ENCODE results near the gene THOC6.

Gene THOC6

DNA sequence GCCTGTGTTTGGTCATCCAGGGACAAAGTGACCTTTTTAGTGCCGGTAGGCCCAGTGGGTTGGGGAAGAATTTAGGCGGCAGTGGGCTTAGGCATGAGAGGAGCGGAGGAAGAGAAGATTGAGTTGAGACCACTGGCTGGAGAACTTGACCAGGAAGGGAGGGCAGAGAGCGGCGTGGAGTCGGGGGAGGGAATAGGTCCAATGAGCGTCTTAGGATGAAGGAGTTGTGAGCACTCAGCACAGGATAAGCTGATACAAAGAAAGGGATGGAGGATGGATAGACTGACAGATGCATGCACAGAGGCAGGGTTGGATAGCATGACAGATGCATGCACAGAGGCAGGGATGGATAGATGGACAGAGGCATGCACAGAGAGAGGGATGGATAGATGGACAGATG is 49.6 kb downstream of the THOC6 start:
- ChIA-PET POLR2A (no interaction called here), CTCF (no interaction called here)
- no peak overlapping the region for H3K27ac ChIP-seq (ENCODE audit: extremely low read depth, low read depth, low read length)
- TF ChIP-seq ZNF221 (tag by site-specific recombination; IDR thresholded peaks at IDR 0.05; ENCODE audit: borderline replicate concordance) (no peak), ZNF747 (tag by site-specific recombination; IDR thresholded peaks at IDR 0.05) (no peak), ZNF211 (tag by site-specific recombination; IDR thresholded peaks at IDR 0.05; ENCODE audit: low read depth) (no peak), ZNF146 (tag by site-specific recombination; IDR thresholded peaks at IDR 0.05) (no peak), ZNF311 (tag by site-specific recombination; IDR thresholded peaks at IDR 0.05; ENCODE audit: borderline replicate concordance) (no peak), ZNF266 (tag by site-specific recombination; IDR thresholded peaks at IDR 0.05; ENCODE audit: low read depth) (no peak), ZNF843 (tag by site-specific recombination; IDR thresholded peaks at IDR 0.05) (no peak), ZNF624 (tag by site-specific recombination; IDR thresholded peaks at IDR 0.05) (no peak)
- TF ChIP-seq, protein P1, sequence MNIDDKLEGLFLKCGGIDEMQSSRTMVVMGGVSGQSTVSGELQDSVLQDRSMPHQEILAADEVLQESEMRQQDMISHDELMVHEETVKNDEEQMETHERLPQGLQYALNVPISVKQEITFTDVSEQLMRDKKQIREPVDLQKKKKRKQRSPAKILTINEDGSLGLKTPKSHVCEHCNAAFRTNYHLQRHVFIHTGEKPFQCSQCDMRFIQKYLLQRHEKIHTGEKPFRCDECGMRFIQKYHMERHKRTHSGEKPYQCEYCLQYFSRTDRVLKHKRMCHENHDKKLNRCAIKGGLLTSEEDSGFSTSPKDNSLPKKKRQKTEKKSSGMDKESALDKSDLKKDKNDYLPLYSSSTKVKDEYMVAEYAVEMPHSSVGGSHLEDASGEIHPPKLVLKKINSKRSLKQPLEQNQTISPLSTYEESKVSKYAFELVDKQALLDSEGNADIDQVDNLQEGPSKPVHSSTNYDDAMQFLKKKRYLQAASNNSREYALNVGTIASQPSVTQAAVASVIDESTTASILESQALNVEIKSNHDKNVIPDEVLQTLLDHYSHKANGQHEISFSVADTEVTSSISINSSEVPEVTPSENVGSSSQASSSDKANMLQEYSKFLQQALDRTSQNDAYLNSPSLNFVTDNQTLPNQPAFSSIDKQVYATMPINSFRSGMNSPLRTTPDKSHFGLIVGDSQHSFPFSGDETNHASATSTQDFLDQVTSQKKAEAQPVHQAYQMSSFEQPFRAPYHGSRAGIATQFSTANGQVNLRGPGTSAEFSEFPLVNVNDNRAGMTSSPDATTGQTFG (tag by site-specific recombination; IDR thresholded peaks at IDR 0.05; ENCODE audit: borderline replicate concordance), result no peak
- TF ChIP-seq, protein P2, sequence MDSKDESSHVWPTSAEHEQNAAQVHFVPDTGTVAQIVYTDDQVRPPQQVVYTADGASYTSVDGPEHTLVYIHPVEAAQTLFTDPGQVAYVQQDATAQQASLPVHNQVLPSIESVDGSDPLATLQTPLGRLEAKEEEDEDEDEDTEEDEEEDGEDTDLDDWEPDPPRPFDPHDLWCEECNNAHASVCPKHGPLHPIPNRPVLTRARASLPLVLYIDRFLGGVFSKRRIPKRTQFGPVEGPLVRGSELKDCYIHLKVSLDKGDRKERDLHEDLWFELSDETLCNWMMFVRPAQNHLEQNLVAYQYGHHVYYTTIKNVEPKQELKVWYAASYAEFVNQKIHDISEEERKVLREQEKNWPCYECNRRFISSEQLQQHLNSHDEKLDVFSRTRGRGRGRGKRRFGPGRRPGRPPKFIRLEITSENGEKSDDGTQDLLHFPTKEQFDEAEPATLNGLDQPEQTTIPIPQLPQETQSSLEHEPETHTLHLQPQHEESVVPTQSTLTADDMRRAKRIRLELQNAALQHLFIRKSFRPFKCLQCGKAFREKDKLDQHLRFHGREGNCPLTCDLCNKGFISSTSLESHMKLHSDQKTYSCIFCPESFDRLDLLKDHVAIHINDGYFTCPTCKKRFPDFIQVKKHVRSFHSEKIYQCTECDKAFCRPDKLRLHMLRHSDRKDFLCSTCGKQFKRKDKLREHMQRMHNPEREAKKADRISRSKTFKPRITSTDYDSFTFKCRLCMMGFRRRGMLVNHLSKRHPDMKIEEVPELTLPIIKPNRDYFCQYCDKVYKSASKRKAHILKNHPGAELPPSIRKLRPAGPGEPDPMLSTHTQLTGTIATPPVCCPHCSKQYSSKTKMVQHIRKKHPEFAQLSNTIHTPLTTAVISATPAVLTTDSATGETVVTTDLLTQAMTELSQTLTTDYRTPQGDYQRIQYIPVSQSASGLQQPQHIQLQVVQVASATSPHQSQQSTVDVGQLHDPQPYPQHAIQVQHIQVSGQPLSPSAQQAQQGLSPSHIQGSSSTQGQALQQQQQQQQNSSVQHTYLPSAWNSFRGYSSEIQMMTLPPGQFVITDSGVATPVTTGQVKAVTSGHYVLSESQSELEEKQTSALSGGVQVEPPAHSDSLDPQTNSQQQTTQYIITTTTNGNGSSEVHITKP (tag by site-specific recombination; IDR thresholded peaks at IDR 0.05), result no peak
- no peaks in the 10 kb centered on the region for H3K36me3 ChIP-seq (ENCODE audit: control insufficient read depth in 2 of 2, insufficient read depth in 1 of 2, low read length in 2 of 2)
- H3K4me1 ChIP-seq (ENCODE audit: control insufficient read depth, insufficient read depth, low read length), result no peaks in the 10 kb centered on the region
- H3K4me3 ChIP-seq (ENCODE audit: low read depth, low read length), result no peak overlapping the region
- no peaks in the 10 kb centered on the region for H3K9me3 ChIP-seq (ENCODE audit: control insufficient read depth, insufficient read depth, low read depth, low read length)

DNA sequence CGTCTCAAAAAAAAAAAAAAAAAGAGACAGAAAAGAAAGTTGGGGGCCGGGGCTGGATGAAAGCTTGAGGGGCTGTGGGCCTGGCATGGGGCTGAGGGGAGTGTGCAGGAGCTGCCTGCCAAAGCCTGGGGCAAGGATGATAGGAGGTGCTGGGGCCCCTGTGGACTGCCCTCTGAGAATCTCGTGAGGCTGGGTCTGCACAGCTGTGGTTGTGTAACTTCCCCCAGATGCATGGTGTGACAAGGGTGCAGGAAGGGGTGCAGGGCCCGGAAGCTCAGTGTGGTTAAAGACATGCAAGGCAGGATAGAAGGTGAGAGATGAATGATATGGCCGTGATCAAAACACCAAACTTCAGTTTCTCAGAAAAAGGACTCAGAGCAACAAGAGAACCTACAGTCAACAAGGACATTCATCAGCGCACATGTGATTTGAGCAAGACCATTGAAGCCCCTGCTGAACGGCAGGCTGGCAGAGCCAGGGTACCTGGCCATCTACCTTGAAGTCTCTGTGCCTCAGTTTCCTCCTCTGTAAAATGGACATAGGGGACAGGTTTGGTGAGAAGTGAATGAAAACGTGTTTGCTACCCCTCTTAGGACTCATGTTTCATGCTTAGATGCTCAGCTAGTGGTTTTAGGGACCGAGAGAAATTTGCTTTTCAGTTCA is 51.2 kb downstream of the THOC6 start:
- Histone ChIP-seq H3K4me1 (ENCODE audit: control insufficient read depth, insufficient read depth, low read length) (no peaks in the 10 kb centered on the region), H3K36me3 (ENCODE audit: control insufficient read depth in 2 of 2, insufficient read depth in 1 of 2, low read length in 2 of 2) (no peaks in the 10 kb centered on the region), H3K9me3 (ENCODE audit: control insufficient read depth, insufficient read depth, low read depth, low read length) (no peaks in the 10 kb centered on the region), H3K4me3 (ENCODE audit: low read depth, low read length) (no peak overlapping the region), H3K27ac (ENCODE audit: extremely low read depth, low read depth, low read length) (no peak overlapping the region)
- no peak for TF ChIP-seq ZNF302 (tag by site-specific recombination; IDR thresholded peaks at IDR 0.05; ENCODE audit: low read depth)
- ChIA-PET POLR2A (interaction anchor here (1.1 kb wide), 1 partner anchor 54 kb away, joined by 4 read pairs; no protein-coding TSS in a partner anchor), CTCF (interaction anchor here (1.1 to 1.7 kb wide), 4 partner anchors 9 to 55 kb away, joined by 3 to 6 read pairs (median 3); no protein-coding TSS in a partner anchor)

DNA sequence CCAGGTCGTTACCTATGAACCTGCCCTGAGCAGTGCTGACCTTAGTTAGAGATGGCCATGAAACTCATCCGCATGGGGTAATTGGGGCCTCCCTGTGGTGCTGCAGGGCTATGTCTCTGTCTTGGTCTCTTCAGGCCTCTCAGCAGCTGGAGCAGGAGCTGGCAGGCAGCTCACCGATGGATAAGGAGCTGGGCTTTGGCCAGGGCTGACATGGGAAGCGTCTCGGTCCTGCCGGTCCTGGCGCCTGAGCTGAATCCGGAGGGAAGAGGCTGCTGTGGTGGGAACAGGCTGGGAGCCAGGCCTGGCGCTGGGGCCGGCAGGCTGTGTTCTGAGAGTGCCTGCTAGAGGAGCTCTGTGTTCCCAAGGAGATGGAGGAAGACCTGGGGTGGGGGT is 51.7 kb downstream of the THOC6 start:
- Histone ChIP-seq H3K4me3 (ENCODE audit: low read depth, low read length) (no peak overlapping the region), H3K36me3 (ENCODE audit: control insufficient read depth in 2 of 2, insufficient read depth in 1 of 2, low read length in 2 of 2) (no peaks in the 10 kb centered on the region), H3K27ac (ENCODE audit: extremely low read depth, low read depth, low read length) (no peak overlapping the region), H3K4me1 (ENCODE audit: control insufficient read depth, insufficient read depth, low read length) (no peaks in the 10 kb centered on the region), H3K9me3 (ENCODE audit: control insufficient read depth, insufficient read depth, low read depth, low read length) (no peaks in the 10 kb centered on the region)
- POLR2A ChIA-PET, result interaction anchor here (1.1 kb wide), 1 partner anchor 54 kb away, joined by 4 read pairs; no protein-coding TSS in a partner anchor
- CTCF ChIA-PET, result interaction anchor here (1.1 to 1.7 kb wide), 4 partner anchors 9 to 54 kb away, joined by 3 to 6 read pairs (median 3); no protein-coding TSS in a partner anchor
- TF ChIP-seq ZFP41 (tag by site-specific recombination; IDR thresholded peaks at IDR 0.05; ENCODE audit: borderline replicate concordance) (no peak), ZNF707 (tag by site-specific recombination; IDR thresholded peaks at IDR 0.05) (no peak), ZNF658 (tag by site-specific recombination; IDR thresholded peaks at IDR 0.05) (no peak), TRIM28 (IDR thresholded peaks at IDR 0.05; ENCODE audit: borderline replicate concordance, low read length) (no peak), ZNF585B (tag by site-specific recombination; IDR thresholded peaks at IDR 0.05) (no peak), ZNF548 (tag by site-specific recombination; IDR thresholded peaks at IDR 0.05) (no peak), ZNF423 (tag by site-specific recombination; IDR thresholded peaks at IDR 0.05) (no peak), ZNF223 (tag by site-specific recombination; IDR thresholded peaks at IDR 0.05) (no peak), ZNF610 (tag by site-specific recombination; IDR thresholded peaks at IDR 0.05; ENCODE audit: borderline replicate concordance) (no peak), ZNF404 (tag by site-specific recombination; IDR thresholded peaks at IDR 0.05) (no peak), REPIN1 (tag by site-specific recombination; IDR thresholded peaks at IDR 0.05; ENCODE audit: low read depth) (no peak)
- TF ChIP-seq, protein P3, sequence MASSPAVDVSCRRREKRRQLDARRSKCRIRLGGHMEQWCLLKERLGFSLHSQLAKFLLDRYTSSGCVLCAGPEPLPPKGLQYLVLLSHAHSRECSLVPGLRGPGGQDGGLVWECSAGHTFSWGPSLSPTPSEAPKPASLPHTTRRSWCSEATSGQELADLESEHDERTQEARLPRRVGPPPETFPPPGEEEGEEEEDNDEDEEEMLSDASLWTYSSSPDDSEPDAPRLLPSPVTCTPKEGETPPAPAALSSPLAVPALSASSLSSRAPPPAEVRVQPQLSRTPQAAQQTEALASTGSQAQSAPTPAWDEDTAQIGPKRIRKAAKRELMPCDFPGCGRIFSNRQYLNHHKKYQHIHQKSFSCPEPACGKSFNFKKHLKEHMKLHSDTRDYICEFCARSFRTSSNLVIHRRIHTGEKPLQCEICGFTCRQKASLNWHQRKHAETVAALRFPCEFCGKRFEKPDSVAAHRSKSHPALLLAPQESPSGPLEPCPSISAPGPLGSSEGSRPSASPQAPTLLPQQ (tag by site-specific recombination; IDR thresholded peaks at IDR 0.05), result no peak

Measured in HEK293 (cell line).